Measurements from ENCODE around the gene TMEM150C. TPM values are rescaled to one million over a fixed set of nuclear protein-coding genes. Genes with fewer than 3 reads are reported as not detected.

Gene TMEM150C
- total and polyA plus RNA-seq, 4 donors, result 4.8 to 8.7 (median 5.2) TPM

DNA sequence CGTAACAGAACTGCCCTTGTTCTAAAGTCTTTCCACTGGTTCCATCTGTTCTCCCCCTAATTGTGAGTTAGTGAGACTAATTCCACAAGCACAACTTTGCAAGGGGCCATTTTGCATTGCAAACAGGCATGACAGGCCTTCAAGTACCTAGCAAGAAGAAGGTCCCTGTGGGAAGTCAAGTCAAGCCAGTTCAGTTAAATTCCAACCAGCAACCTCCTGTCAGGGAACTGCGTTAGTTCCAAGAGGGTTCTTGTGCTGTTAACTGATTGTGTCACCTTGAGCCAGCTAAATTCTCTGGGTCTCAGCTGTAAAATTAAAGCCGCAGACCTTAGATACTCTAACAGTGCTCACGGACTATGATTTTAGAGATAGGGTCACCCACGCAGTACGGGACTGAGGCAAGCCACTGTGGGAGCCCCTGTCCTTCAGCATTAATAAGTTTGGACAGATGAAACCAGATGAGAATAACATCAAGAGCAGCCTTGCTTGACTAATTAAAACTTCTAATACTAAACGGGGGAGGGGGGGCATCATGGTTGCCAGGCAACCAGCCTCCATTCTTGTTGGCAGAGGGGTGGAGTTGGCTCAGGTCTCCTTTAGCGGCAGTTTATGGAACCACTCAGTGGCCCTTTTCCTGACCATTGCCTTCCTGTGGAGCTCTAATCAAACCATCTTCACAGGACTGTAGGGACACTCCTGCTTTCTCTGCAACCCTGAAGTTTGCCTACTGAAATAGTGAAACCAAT is 24.1 kb upstream of the TMEM150C start:
- 86% methylated on average over 8 of the region's 8 CpGs for WGBS
- DNase-seq (ENCODE audit: low spot score), result no peak

DNA sequence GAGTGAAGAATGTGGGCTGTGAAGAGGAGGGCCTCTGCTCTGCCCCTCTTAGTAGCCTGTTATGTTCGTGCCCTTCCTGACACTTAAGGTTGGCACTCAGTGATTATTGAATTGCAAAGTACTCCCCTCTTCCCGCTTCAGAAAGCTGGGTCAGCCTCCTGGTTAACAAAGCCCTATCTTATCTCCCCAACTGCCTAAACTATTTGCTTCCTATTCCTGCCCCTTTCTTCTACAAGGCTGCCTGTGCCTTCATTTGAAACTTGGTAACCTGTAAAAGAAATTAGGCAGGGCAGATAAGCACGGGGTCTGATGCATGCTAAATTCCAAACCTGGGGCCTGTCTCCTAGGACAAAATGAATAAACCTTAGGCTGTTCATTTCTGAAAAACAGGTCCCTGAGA is 23.1 kb upstream of the TMEM150C start:
- 77% methylated on average over 3 of the region's 3 CpGs for WGBS
- Histone ChIP-seq H3K9ac (ENCODE audit: low read depth in 1 of 2, low read length in 2 of 2) (no peak overlapping the region), H3K27ac (ENCODE audit: low read depth in 1 of 2, low read length in 2 of 2) (no peak overlapping the region), H3K36me3 (ENCODE audit: control insufficient read depth in 4 of 4, insufficient read depth in 3 of 4, low read depth in 1 of 4, low read length in 3 of 4) (no peaks in the 10 kb centered on the region), H3K9me3 (ENCODE audit: control insufficient read depth in 4 of 4, low read length in 3 of 4) (no peaks in the 10 kb centered on the region), H3K4me3 (ENCODE audit: low read depth in 1 of 3, low read length in 3 of 3) (no peak overlapping the region), H3K4me1 (ENCODE audit: control insufficient read depth in 4 of 4, insufficient read depth in 4 of 4, low read length in 3 of 4) (peaks cover 0 to 12% (median 8%) of the 10 kb centered on the region in 4 donors), H3K27me3 (ENCODE audit: control insufficient read depth in 4 of 4, insufficient read depth in 4 of 4, low read length in 3 of 4) (no peaks in the 10 kb centered on the region)
- DNase-seq (ENCODE audit: low spot score), result no peak
- no peak for TF ChIP-seq TAF1 (conservative IDR thresholded peaks at IDR 0.05)
- TF ChIP-seq, protein P1, sequence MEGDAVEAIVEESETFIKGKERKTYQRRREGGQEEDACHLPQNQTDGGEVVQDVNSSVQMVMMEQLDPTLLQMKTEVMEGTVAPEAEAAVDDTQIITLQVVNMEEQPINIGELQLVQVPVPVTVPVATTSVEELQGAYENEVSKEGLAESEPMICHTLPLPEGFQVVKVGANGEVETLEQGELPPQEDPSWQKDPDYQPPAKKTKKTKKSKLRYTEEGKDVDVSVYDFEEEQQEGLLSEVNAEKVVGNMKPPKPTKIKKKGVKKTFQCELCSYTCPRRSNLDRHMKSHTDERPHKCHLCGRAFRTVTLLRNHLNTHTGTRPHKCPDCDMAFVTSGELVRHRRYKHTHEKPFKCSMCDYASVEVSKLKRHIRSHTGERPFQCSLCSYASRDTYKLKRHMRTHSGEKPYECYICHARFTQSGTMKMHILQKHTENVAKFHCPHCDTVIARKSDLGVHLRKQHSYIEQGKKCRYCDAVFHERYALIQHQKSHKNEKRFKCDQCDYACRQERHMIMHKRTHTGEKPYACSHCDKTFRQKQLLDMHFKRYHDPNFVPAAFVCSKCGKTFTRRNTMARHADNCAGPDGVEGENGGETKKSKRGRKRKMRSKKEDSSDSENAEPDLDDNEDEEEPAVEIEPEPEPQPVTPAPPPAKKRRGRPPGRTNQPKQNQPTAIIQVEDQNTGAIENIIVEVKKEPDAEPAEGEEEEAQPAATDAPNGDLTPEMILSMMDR (IDR thresholded peaks at IDR 0.05; ENCODE audit: low read depth, low read length, missing input control), result no peak
- TF ChIP-seq HNF4G (IDR thresholded peaks at IDR 0.05), result no peak
- TF ChIP-seq FOXA1 (IDR thresholded peaks at IDR 0.05), result no peak
- TF ChIP-seq, protein P2, sequence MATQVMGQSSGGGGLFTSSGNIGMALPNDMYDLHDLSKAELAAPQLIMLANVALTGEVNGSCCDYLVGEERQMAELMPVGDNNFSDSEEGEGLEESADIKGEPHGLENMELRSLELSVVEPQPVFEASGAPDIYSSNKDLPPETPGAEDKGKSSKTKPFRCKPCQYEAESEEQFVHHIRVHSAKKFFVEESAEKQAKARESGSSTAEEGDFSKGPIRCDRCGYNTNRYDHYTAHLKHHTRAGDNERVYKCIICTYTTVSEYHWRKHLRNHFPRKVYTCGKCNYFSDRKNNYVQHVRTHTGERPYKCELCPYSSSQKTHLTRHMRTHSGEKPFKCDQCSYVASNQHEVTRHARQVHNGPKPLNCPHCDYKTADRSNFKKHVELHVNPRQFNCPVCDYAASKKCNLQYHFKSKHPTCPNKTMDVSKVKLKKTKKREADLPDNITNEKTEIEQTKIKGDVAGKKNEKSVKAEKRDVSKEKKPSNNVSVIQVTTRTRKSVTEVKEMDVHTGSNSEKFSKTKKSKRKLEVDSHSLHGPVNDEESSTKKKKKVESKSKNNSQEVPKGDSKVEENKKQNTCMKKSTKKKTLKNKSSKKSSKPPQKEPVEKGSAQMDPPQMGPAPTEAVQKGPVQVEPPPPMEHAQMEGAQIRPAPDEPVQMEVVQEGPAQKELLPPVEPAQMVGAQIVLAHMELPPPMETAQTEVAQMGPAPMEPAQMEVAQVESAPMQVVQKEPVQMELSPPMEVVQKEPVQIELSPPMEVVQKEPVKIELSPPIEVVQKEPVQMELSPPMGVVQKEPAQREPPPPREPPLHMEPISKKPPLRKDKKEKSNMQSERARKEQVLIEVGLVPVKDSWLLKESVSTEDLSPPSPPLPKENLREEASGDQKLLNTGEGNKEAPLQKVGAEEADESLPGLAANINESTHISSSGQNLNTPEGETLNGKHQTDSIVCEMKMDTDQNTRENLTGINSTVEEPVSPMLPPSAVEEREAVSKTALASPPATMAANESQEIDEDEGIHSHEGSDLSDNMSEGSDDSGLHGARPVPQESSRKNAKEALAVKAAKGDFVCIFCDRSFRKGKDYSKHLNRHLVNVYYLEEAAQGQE (IDR thresholded peaks at IDR 0.05), result no peak
- TF ChIP-seq EGR1 (IDR thresholded peaks at IDR 0.05; ENCODE audit: low read depth in 2 of 2), result no peak
- no peak for TF ChIP-seq RXRA (IDR thresholded peaks at IDR 0.05)
- TF ChIP-seq NR2F2 (IDR thresholded peaks at IDR 0.05), result no peak
- TF ChIP-seq, protein P3, sequence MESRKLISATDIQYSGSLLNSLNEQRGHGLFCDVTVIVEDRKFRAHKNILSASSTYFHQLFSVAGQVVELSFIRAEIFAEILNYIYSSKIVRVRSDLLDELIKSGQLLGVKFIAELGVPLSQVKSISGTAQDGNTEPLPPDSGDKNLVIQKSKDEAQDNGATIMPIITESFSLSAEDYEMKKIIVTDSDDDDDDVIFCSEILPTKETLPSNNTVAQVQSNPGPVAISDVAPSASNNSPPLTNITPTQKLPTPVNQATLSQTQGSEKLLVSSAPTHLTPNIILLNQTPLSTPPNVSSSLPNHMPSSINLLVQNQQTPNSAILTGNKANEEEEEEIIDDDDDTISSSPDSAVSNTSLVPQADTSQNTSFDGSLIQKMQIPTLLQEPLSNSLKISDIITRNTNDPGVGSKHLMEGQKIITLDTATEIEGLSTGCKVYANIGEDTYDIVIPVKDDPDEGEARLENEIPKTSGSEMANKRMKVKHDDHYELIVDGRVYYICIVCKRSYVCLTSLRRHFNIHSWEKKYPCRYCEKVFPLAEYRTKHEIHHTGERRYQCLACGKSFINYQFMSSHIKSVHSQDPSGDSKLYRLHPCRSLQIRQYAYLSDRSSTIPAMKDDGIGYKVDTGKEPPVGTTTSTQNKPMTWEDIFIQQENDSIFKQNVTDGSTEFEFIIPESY (IDR thresholded peaks at IDR 0.05), result no peak
- no peak for TF ChIP-seq FOXA2 (IDR thresholded peaks at IDR 0.05)
- TF ChIP-seq GABPA (IDR thresholded peaks at IDR 0.05 in 1 of 2, conservative IDR thresholded peaks at IDR 0.05 in 1 of 2), result no peak
- no peak for TF ChIP-seq SP1 (IDR thresholded peaks at IDR 0.05)
- TF ChIP-seq, protein P4, sequence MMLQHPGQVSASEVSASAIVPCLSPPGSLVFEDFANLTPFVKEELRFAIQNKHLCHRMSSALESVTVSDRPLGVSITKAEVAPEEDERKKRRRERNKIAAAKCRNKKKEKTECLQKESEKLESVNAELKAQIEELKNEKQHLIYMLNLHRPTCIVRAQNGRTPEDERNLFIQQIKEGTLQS (IDR thresholded peaks at IDR 0.05), result no peak
- TF ChIP-seq JUND (IDR thresholded peaks at IDR 0.05), result no peak
- no peak for TF ChIP-seq HNF4A (conservative IDR thresholded peaks at IDR 0.05)
- TF ChIP-seq YY1 (IDR thresholded peaks at IDR 0.05), result no peak
- no peak for TF ChIP-seq RAD21 (IDR thresholded peaks at IDR 0.05)

More for the DNA sequence above, 24.1 kb upstream of the TMEM150C start:
- TF ChIP-seq SP1 (IDR thresholded peaks at IDR 0.05) (no peak), NR2F2 (IDR thresholded peaks at IDR 0.05) (no peak), RXRA (IDR thresholded peaks at IDR 0.05) (no peak), EGR1 (IDR thresholded peaks at IDR 0.05; ENCODE audit: low read depth in 2 of 2) (no peak), FOXA2 (IDR thresholded peaks at IDR 0.05) (no peak)
- TF ChIP-seq, protein P2 (IDR thresholded peaks at IDR 0.05), result no peak
- TF ChIP-seq, protein P4 (IDR thresholded peaks at IDR 0.05), result no peak
- no peaks in the 10 kb centered on the region for H3K9me3 ChIP-seq (ENCODE audit: control insufficient read depth in 4 of 4, low read length in 3 of 4)
- no peaks in the 10 kb centered on the region for H3K36me3 ChIP-seq (ENCODE audit: control insufficient read depth in 4 of 4, insufficient read depth in 3 of 4, low read depth in 1 of 4, low read length in 3 of 4)
- H3K4me1 ChIP-seq (ENCODE audit: control insufficient read depth in 4 of 4, insufficient read depth in 4 of 4, low read length in 3 of 4), result peaks cover 0 to 12% (median 8%) of the 10 kb centered on the region in 4 donors
- no peak overlapping the region for H3K9ac ChIP-seq (ENCODE audit: low read depth in 1 of 2, low read length in 2 of 2)
- H3K27ac ChIP-seq (ENCODE audit: low read depth in 1 of 2, low read length in 2 of 2), result no peak overlapping the region
- no peaks in the 10 kb centered on the region for H3K27me3 ChIP-seq (ENCODE audit: control insufficient read depth in 4 of 4, insufficient read depth in 4 of 4, low read length in 3 of 4)
- H3K4me3 ChIP-seq (ENCODE audit: low read depth in 1 of 3, low read length in 3 of 3), result no peak overlapping the region

Data from liver (tissue), 9 donors.